NCI-H2107 treated with DMSO at 0.1 percent for 48 hours (cell line): ENCODE results near the gene KANSL3.
A peak's percentile ranks its signal among the peaks of the same experiment; 100 is the strongest.
"Not testable (repeated sequence)": the region's sequence is repeated elsewhere in the genome, so short reads cannot be mapped to it uniquely, and the experiment has no call there.

Source experiments
- DNase-seq: peaks from one replicate; lab custom pipeline; 2025; ENCODE audit not compliant: unreplicated experiment; lab: John Stamatoyannopoulos, UW

The KANSL3 gene

GRCh38 chr2:96638144-96639121, at the start of gene KANSL3:
Gene KANSL3, minus strand, starts transcription at chr2:96638312. Its CDS starts 1,177 bp downstream, at chr2:96637135.
- peak; percentile 59 for DNase-seq

- no peak for DNase-seq
These were observed 49.2 kb upstream of the KANSL3 start for GRCh38 chr2:96687266-96687665.

- DNase-seq, result no peak
These were observed 47.7 kb upstream of the KANSL3 start for GRCh38 chr2:96685577-96686459.

- no peak for DNase-seq
These were observed 46.9 kb upstream of the KANSL3 start for GRCh38 chr2:96684883-96685576.

GRCh38 chr2:96683972-96684820, 46.1 kb upstream of the KANSL3 start:
- DNase-seq, result no peak

- DNase-seq, result no peak
These were observed 45.2 kb upstream of the KANSL3 start for GRCh38 chr2:96683307-96683706.

- no peak for DNase-seq
These were observed 43.4 kb upstream of the KANSL3 start for GRCh38 chr2:96681540-96681939.

- no peak for DNase-seq
These were observed 42.5 kb upstream of the KANSL3 start for GRCh38 chr2:96680561-96681141.

- no peak for DNase-seq
These were observed 41.7 kb upstream of the KANSL3 start for GRCh38 chr2:96679848-96680247.

GRCh38 chr2:96669539-96670215, 31.6 kb upstream of the KANSL3 start:
- DNase-seq, result no peak

- DNase-seq, result no peak
These were observed 30.7 kb upstream of the KANSL3 start for GRCh38 chr2:96668771-96669170.

GRCh38 chr2:96665717-96666116, 27.6 kb upstream of the KANSL3 start:
- not testable (repeated sequence) for DNase-seq

GRCh38 chr2:96665083-96665569, 27.0 kb upstream of the KANSL3 start:
- DNase-seq, result no peak

GRCh38 chr2:96664366-96664925, 26.3 kb upstream of the KANSL3 start:
- DNase-seq, result no peak

- DNase-seq, result no peak
These were observed 25.7 kb upstream of the KANSL3 start for GRCh38 chr2:96663829-96664228.

- DNase-seq, result no peak
These were observed 25.1 kb upstream of the KANSL3 start for GRCh38 chr2:96663177-96663576.

- no peak for DNase-seq
These were observed 24.2 kb upstream of the KANSL3 start for GRCh38 chr2:96662360-96662759.

- no peak for DNase-seq
These were observed 23.2 kb upstream of the KANSL3 start for GRCh38 chr2:96661324-96661723.

- DNase-seq, result no peak
These were observed 18.4 kb upstream of the KANSL3 start for GRCh38 chr2:96656540-96656939.
